Stimulated activated CD4-positive, alpha-beta T cell treated with anti-CD3 and anti-CD28 coated beads, TNF-alpha, amount 100 ng/mL, for 1 hour (primary cell): ENCODE results near the gene LMCD1.

ENCODE experiments used
- DNase-seq, 3 donors: peaks; one replicate each; pipeline ENCODE4 v3.0.0-alpha.2; 2020; ENCODE audit warnings: low read depth in 3 of 3, low spot score in 1 of 3

Gene LMCD1

DNA sequence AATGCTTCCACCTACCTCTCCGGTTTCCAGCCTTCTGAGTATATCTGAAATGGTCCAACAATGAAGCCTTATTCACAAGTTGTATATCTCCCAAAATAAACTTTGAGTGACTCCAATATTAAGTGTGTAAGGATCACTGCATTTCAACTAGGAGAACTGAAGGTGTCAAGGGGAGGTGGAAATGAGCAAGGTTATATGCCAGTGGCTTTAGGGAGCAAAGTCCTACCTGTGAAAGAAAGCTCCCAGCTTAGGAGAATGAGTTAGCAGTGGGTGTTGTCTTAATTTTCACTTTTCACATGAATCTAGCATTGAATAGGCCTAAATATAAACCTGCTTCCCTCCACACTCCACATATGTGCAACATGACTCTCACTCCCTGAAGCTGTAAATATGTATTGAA is 29.0 kb downstream of the LMCD1 start:
- no peak for DNase-seq

DNA sequence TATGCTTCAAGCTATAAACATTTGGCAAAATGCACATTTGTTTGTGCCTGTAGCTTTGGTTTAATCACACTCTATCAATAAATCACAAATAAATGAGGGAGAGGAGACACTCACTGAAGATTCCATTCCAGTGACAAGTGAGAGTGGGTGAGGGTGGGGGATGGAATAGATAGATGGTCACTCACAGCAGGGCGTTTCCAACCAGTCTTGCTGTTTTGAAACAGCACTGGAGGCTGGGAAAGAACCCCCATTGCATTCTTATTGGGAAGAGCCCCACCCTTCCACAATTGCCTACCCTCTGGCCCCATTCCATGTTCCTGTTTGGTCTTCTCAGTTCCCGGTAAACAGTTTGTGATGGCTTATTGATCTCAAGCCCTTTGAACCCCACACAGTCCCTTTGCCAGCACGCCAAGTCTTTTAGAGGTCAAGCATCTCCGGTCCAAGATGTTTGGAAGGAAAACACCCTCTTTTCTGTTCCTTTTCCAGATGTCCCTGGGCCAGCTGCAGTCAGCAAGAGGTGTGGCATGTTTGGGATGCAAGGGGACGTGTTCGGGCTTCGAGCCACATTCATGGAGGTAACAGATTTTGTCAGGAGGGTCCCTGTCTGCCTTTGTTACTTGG is 30.7 kb downstream of the LMCD1 start:
- DNase-seq: no peak

GRCh38 chr3:8536096-8537056 is 34.8 kb downstream of the LMCD1 start:
- DNase-seq: no peak

DNA sequence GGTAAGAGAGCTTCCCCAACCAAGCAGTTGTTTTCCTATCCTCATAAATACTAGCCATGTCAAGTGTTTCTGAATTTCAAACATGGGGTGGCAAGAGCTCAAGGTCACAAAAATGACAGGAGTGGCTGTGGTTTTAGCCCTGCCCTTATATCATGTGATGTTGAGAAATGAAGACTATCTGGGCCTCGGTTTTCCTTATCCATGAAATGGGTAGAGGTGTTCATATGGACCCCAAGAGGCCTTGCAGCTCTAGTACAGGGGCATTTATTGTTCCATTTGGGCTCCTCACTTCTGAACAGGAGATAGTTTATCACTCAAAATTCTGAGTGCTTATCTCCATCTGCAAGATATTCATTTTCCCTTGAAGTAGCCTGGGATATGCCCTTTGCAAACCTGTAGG is 35.8 kb downstream of the LMCD1 start:
- DNase-seq: no peak

DNA sequence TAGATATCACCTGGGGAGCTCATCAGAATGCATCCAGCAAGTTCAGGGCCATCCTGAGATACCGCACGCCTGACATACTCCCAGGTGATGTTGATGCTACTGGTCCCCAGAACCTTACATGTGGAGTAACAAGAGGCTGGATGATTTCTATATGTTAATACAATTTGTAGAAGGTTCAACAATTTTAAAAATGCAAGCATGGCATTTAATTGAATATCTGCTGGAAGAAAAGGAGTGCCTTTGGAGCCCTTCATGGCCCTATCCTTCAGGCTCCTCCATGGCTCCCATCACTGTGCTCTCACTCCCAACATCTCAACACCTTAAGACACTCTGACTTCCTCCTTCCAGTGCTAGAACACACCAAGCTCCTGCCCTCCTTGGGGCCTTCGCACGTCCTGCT is 36.6 kb downstream of the LMCD1 start:
- no peak for DNase-seq

DNA sequence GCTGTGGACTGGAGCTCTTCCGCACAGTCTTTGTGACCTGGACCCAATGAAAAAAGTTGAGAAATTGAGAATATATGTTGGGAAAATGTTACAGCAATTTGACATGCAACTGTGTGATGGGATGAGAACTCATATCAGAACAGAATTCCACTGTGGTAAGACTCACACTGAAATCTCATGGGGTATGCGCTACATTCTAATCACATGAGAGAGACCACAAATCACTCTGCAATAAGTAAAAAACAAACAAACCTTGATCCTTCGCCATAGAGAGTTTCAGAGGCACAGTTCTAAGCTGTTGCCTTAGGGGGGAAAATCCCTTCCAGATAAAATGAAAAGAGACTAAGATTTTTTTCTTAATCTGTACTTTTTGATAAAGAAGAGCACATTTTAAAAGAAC is 37.3 kb downstream of the LMCD1 start:
- no peak for DNase-seq

- DNase-seq: no peak
Observed at GRCh38 chr3:8539419-8539818, 37.8 kb downstream of the LMCD1 start.

GRCh38 chr3:8540456-8540855 is 38.8 kb downstream of the LMCD1 start:
- DNase-seq: no peak

- DNase-seq: no peak
Observed at GRCh38 chr3:8541486-8541885, 39.9 kb downstream of the LMCD1 start.

DNA sequence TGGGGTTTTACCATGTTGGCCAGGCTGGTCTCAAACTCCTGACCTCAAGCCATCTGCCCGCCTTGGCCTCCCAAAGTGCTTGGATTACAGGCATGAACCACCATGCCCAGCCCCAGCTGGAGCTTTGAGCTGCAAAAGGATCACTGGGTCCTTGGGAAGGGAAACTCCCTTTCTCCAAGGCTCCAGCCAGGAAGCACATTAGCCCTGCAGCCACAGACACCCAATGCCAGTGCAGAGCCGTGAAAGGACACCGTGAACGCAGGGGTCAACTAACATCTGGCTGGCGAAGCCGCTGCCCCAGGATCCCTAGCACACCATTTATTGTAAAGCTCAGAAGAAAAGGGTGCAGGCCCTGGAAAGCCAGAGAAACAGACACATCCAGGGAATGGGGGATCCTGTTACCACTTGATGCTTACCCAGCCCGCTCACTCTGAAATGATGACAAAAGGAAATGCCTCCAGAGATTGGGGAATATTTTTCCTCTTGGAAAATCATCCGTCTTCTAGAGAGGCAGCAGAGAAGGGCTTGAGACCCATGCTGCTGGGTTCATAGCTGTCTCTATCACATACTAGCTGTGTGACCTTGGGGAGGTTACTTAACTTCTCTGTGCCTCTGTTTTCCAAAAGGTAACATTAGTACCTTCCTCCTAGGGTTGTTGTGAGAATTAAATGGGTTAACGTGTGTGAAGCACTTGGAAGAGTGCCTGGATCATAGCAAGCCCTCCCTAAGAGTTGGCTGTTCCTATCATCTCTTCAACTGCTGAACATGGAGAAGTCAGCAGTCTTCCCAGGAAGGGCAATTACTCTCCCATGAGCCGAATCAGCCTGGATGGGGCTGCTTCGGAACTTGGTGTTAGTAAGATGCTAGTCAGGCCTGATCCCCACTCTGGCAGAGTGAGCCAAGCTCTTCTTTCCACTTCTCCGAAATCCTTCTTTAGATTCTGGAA is 40.8 kb downstream of the LMCD1 start:
- DNase-seq: no peak

DNA sequence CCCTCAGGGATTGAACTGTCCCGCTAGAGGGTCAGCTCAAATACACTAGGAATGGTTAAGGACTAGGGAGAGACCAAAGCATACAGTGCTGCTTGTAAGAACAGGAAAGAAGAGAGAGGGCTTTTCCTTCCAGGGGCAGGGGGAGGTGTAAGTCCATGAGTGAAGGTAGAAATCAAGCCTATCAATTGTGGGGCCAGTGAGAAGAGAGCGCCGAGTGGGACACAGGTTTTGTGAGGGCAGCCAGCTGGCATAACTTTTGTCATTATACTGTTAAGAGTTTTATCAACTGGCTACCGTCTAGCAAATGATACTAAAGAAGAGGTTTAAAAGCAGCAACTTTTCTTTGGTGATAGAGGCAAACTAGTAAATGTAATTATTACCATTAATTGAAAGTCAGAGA is 45.0 kb downstream of the LMCD1 start:
- no peak for DNase-seq

- DNase-seq: no peak
Observed at GRCh38 chr3:8548502-8549275, 47.1 kb downstream of the LMCD1 start.

- no peak for DNase-seq
Observed at GRCh38 chr3:8549354-8549753, 47.7 kb downstream of the LMCD1 start.

DNA sequence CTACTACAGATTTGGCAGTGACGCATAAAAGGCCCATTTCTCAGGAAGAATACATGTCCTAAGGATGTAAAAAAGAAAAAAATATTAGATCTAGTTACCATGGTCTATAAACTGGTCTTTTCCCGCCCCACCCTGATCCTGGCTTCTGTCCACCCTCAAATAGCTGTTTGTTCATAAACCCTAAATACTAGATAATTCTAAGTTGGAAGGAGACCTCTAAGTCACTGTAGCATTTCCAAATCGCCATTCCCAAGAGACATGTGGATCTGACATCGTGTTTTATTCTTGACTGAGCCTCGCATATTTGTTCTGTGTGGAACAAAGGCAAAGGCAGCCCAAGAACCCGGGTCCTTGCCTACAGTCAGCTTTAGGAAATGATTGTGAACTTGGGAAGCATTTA is 49.0 kb downstream of the LMCD1 start:
- no peak for DNase-seq

GRCh38 chr3:8552223-8552762 is 50.7 kb downstream of the LMCD1 start:
- DNase-seq: no peak

GRCh38 chr3:8553405-8553804 is 51.8 kb downstream of the LMCD1 start:
- DNase-seq: no peak

GRCh38 chr3:8554696-8555095 is 53.1 kb downstream of the LMCD1 start:
- DNase-seq: no peak

- DNase-seq: no peak
Observed at GRCh38 chr3:8555113-8555661, 53.6 kb downstream of the LMCD1 start.

DNA sequence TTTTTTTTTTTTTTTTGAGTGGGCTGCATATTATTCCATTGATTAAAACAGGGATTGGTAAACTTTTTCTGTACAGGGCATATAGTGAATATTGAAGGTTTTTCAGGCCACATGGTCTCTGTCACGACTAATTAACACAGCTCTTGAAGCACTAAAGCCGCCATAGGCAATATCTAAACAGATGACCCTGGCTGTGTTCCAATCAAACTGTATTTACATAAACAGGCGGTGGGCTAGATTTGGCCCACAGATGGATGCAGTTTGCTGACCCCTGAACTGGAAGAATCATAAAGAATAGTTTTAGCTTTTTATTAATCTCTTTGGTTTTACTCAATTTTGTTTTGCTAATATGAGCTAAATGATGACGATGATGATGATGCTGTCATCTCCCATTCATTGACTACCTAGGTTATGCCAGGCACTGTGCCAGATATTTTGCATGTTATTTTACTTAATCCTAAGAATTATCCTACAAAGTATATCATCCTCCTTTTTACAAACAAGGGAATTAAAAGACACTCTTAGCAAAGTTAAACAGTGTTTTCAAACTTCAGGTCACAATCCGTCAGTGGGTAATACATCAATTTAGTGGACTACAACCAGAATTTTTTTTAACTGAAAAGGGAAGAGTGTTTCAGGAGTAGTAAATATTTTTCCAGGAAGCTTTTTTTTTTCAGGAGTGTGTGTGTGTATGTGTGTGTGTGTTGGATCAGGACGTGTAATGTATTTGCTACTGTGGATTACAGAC is 54.3 kb downstream of the LMCD1 start:
- no peak for DNase-seq
